Measurements from ENCODE around the gene UBAC2.

- TF ChIP-seq CTCF (IDR thresholded peaks at IDR 0.05) (no peak), EP300 (IDR thresholded peaks at IDR 0.05) (no peak), POLR2A (IDR thresholded peaks at IDR 0.05) (no peak)
Measured at GRCh38 chr13:99360696-99361095, 160.0 kb downstream of the UBAC2 start.

Measured in suprapubic skin (tissue), 3 donors.